NCI-H2081 (cell line): ENCODE measurements around the gene DNAJC13.
"Not testable (repeated sequence)": the region's sequence is repeated elsewhere in the genome, so short reads cannot be mapped to it uniquely, and the experiment has no call there.

Source experiments
- DNase-seq, 2 experiments: peaks; one replicate each; lab custom pipeline; 2025; lab: John Stamatoyannopoulos, UW

The DNAJC13 gene

DNA sequence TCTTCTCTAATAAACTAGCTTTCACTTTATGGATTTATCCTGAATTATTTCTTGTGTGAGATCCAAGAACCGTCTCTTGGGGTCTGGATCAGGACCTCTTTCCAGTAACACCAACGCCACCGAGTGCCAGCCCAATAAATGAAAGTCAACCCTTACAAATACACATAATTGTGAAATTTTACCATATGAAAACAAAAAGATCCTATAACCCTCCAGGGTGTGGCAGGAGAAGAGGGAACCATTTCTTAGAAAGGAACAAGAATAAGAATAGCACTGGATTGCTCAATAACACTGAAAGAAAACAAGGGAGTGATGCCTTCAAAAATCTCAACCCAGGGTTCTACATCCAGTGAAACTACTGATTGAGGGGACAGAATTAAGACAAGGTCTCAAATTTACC, 128.2 kb downstream of the DNAJC13 start:
- no peak for DNase-seq

DNA sequence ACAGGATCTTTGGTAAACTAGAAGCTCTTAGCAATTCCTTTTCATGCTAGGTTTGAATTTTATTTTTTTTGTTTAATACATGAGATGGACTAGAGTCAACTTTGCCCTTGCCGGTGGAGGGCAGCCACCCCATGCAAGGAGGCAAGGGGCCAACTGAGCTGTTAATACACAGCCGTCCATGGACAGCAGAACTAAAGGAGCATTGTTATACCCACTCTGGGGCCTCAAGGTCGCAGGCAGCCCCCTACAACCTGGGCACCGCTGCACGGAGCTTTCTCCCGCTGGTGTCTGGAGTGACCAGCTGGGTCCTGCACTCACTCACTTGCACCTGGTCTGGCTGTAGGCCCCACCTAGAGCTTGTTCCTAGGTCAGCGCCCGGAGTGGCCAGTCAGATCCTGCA, 131.9 kb downstream of the DNAJC13 start:
- DNase-seq = no peak

DNA sequence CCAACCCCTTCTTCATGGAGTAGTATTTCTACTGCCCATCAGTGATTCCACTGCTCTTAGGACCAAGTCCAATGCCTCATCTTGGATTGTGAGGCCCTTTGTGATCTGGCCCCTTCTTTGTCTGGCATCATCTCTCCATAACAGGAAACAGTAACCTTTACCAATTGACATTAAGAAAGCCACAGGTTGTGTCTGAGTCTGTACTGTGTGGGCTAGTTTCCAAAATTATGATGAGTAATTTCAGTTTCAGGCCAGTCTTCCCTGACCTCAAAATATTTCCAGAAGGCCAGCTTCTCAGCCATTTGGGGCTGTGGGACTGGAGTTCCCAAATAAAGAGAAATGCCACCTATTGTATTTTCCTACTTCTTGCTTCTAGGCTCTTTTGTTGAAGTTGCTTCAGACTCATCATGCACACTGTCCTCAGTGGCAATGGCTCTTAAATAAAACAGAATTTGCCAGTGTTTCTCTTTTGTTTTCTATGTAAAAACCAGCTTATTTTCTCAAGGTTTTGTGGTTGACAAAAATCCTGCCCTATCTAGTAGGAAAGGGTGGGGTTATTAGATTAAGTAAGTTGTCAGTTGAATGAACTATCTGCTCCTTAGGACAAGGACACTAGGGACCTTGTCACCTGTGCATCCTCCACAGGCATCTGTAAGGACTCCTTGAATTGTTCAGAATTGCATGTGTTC, 132.7 kb downstream of the DNAJC13 start:
- no peak for DNase-seq

DNA sequence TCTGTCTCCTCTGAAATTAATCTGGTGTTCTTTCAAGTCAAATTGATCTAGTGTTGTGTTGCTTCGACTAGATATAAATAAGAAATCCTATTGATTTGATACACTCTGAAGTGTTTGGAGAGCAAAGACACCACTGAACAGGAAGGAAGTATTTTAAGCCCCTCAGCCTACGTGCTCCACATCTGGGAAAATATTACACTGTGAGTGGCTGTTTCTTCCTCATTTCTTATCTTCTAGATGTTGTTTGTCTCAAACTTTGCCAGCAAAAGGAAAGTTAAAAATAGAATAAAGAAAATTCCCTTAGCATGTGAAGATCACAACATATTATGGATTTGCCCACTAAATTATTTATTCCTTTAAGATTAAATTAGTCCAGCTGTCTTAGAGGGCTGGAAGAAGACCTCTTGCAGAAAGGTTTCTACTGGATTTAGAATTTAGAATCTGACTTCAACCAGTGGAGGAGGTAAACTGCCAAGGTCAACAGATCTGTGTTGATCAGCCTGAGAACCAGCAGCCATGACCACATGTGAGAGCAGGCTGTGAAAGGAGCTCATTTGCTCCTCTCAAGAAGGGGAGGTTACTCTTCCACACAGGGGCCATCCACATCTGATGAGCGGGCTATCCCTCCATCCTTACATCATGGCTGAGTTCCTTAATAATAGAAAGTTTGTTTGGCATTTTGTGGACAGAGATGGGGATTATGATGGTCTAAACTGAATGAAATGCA, 133.4 kb downstream of the DNAJC13 start:
- DNase-seq = no peak

DNA sequence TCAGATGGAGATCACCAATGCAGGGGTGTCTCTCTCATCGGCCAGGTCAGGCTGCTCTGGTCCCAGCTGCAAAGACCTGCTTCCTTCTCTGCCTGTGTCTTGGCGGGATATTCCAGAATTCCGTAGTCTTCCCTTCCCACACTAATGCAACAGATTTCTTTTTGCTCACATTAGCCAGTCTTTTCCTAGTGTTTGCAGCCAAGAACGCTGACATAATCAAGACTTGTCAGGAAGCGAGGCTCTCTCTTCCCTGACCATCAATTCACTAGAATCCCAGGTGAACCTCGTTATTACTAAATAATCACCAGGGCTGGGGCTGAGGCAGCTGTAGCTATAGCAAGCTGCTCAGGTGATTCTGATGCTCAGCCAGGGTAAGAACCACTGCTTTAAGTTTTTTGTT, 136.5 kb downstream of the DNAJC13 start:
- DNase-seq = no peak

DNA sequence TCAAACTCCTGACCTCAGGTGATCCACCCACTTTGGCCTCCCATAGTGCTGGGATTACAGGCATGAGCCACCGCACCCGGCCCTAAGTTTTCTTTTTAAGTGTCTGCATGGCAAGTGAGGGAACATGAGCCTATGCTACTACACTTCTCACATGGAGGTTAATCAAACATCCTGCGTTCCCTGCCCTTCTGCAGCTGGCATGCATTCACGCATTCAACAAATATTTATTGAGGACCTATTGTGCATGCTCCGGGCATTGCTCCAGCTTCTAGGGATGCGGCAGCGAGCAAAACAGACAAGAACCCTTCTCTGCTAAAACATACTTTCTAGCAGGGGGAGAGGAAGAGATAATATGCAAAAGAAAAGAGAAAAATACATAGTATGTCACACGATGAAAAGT, 137.1 kb downstream of the DNAJC13 start:
- peak; percentile 70 to 87 for DNase-seq

DNA sequence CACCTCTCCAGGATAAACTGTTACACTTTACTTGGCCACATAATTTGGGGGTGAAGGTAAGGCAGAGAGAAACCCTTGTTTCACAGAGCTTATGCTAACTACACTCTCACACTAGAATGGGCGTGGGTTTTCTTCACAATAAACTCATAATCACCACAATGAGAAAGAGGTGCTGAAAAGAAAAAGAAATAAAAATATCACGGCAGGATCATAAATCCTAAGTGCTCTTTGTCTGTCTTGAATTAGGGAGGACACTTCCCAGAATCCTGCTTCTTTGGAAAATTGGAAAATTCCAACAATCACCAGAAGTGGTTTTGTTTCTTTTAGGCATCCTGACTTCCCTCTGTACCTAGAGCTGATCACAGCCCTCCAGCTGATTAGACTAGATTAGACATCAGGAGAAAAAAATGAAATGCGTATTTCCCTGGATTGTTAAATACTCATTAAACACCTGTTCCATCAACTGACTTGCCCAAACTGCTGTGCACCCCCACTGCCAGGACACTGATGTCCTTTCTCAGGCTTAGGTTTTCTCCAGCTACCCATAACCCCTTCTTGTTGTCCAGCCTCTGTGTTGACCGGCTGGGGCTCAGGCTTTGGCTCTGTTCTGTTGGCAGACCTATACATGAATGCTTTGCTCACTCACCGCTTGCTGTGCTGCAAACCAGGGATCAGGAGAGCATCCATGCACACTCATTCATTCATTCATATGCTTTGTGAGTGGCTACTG, 138.2 kb downstream of the DNAJC13 start:
- no peak for DNase-seq

DNA sequence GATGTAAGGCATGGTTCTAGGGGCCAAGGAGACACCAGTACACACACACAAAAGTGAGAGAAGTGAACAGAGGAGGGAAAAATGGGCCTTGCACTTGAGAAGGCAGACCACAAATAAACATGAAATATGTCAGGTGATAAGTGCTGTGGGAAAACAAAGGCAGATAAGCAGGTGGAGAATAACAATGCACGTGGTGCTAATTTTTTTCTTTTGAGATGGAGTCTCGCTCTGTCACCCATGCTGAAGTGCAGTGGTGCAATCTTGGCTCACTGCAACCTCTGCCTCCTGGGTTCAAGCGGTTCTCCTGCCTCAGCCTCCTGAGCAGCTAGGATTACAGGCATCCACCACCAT, 138.7 kb downstream of the DNAJC13 start:
- not testable (repeated sequence) for DNase-seq

DNA sequence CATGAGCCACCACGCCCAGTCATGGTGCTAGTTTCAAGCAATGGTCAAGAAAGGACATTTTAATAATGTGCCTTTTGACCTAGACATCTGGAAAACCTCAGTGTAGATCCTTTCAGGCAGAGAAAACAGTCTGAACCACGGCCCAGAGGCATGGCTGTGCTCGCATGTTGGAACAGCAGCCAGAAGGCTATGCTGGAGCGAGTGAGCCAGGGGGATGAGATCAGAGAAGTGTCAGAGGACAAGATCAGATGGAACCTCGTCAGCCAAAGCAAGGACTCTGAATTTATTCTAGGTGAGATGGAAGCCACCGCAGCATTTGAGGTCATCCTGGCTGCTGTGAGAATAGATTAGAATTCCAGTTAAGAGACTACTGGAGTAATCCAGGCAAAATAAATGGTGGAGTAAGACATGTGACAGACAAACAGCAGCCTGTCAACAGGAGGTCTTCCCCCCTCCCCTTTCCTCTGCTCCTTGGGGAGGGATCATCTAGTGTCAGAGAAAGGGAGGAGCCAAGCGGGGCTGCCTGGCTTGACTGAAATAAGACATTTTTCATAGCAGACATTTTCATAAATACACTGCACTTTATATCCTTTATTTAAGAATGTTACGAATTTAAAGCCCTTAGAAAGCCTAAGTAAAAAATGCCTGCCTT, 139.3 kb downstream of the DNAJC13 start:
- no peak for DNase-seq

DNA sequence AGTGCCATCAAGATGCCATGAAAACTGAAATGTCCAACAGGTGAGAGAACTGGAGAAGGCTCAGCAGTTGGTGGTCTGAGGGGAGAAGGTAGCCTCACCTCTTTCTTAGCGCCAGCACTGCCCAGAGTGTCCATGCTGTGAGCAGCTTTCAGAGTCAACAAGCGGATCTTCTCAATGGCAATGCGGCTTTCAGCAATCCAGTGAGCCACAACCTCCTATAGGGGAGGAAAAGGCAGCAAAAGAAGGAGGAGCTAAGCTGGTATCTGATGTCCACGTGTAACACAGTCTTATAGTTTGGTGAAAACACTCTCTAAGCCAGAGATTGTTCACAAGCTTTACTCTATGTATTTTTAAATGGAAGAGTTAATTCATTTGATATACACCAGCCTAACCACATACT, 143.7 kb downstream of the DNAJC13 start:
- DNase-seq = no peak

DNA sequence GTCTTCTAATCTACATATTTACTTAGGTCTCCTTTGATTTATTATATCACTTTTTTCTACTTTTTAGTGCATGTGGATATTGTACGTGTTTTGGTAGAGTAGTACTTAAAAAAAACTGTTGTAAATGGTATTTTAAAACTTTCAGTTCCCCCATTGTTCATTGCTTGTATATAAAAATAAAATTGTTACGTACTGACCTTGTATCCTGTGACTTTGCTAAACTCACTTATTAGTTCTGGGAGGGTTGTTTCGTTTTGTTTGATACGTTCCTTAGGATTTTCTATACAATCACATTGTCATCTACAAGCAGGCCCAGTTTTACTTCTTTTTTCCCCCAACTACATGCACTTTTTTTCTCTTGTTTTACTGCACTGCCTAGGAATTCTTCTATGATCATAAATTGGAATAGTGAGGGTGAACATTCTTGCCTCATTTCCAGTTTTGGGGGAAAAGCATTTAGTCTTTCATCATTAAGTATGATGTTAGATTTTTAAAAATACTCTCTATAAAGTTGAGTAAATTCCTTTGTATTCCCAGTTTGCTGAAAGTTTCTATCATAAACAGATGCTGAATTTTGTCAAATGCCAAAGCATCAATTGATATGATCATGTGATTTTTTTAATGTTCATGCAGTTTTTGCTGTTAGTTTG, 146.2 kb downstream of the DNAJC13 start:
- DNase-seq = no peak

DNA sequence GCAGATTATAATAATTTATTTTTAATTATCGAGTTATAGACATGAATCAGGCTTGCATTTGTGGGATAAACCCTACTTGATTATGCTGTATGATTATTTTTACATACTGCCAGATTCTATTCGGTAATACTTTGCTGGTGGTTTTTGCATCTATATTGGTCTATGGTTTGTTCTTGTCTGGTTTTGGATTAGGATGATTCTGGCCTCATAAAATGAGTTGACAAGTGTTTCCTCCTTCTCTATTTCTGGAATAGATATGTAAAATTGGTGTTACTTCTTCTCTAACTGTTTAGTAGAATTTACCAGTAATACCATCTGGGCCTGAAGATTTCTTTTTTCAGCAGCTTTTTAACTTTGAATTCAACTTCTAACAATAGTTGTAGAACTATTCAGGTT, 146.8 kb downstream of the DNAJC13 start:
- no peak for DNase-seq

DNA sequence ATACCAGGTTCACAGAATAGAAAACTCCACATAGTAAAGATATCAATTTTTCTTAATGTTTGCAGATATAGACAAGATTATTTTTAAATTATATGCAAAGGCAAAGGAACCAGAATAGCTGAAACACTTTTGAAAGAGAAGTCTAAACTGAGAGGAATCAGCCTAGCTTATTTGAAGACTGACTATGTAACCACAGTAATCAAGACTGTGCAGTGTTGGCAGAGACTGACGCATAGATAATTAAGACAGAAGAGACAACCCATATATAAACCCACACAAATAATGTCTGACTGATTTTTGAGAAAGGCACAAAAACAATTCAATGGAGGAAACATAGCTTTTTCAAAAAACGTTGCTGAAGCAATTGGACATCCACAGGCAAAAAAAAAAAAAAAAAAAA, 151.1 kb downstream of the DNAJC13 start:
- DNase-seq = no peak

DNA sequence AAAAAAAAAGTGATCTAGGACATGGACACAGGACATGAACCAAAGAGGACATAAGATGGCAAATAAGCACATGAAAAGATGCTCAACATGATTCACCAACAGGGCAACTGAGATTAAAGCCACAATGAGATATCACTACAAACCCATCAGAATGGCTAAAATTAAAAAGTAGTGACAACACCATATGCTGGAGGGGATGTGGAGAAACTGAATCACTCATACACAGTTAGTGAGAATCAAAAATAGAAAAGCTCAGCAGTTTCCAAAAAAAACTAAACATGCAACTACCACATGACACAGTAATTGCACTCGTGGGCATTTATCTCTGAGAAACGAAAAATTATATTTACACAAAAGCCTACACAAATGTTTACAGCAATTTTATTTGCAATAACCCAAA, 151.9 kb downstream of the DNAJC13 start:
- DNase-seq = peak; percentile 5 to 60

DNA sequence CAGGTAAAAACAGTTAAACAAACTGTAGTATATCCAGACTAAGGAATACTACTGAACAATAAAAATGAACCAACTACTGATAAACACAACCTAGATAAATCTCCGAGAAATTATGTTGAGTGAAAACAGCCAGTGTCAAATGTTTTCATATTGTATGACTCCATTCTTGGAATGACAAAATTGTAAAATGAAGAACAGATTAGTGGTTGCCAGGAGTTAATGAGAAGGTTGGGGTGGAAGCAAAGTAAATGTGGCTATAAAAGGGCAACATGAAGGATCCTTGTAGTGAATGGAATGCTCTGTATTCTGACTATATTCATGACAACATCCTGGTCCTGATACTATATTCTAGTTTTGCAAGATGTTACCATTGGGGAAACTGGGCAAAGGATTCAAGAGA, 152.3 kb downstream of the DNAJC13 start:
- no peak for DNase-seq

DNA sequence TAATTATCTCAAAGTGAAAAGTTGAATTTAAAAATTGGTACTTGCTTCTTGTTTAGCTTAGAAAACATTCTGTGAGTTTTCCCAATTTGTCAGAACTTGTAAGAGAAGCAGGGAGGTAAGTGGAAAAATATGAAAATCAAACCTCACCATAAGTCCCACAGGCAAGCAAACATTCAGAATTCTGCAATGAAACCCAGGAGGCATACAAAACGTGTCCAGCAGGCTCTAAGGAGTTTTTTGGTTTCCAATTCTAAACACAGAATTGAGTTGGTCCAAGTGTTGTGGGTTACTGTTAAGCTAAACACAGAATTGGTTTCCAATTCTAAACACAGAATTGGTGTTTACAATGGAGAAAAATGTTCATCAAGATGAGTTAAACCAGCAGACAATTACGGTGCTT, 152.7 kb downstream of the DNAJC13 start:
- DNase-seq = no peak

DNA sequence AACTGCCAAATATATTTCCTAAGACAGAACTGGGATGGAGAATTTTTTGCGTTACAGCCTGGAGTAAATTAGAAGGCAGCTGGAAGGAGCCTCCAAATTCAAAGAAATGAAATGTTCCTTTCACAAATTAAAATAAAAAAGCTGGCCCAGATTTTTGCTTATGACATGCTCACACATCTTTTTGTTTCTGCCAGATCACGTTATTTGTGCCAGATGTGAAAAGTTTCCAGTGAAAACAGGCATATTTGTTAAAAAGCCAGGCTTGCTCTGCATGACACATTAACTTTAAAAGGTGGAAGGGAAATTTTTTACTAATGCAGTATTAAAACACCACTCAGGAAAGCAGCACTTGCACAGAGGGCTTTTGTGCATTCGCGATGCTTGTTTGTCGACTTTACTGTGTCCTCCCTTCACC, 156.5 kb downstream of the DNAJC13 start:
- no peak for DNase-seq

DNA sequence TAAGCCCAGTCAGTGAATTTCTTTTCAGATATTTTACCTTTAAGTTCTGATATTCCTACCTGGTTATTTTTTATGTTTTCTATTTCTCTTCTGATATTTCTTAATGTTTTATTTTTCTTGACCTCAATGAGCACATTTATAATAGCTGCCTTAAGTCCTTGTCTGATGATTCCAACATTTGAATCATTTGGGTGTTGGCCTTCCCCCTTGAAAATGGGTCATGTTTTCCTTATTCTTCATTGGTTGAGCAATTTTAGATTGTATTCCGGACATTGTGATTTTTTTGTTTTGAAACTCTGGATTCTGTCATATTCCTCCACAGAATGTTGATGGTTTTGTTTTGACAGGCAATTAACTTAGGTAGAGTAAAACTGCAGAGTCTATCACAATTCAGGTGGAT, 170.1 kb downstream of the DNAJC13 start:
- DNase-seq = no peak
